Measurements from ENCODE around the gene SBK1.

GRCh38 chr16:28317040-28317880, 24.9 kb downstream of the SBK1 start:
- TF ChIP-seq CTCF (IDR thresholded peaks at IDR 0.05) (peak; percentile 78 to 87 (median 85)), POLR2A (IDR thresholded peaks at IDR 0.05) (no peak)

Data from esophagus squamous epithelium (tissue), 4 donors.